Measurements from ENCODE around the gene GNAQ. TPM values are rescaled to one million over a fixed set of nuclear protein-coding genes. Genes with fewer than 3 reads are reported as not detected.

GNAQ gene
- polyA plus RNA-seq, 1 donor (not counting 4 experiments of a cell fraction or from before 2014, with no cell fraction given) = 64.3 TPM

- Histone ChIP-seq H3K4me1 (ENCODE audit: control insufficient read depth, extremely low read depth, insufficient read depth, low read length) (peaks cover 17% of the 10 kb centered on the region), H2AFZ (ENCODE audit: control insufficient read depth, low read length) (no peak overlapping the region), H3K27ac (ENCODE audit: control insufficient read depth, insufficient read depth, low read length) (no peak overlapping the region), H3K36me3 (ENCODE audit: control insufficient read depth in 2 of 2, extremely low read depth in 1 of 2, insufficient read depth in 2 of 2, low read length in 2 of 2) (peaks cover 0 to 2% of the 10 kb centered on the region in 2 experiments), H3K9me3 (ENCODE audit: control insufficient read depth, low read depth, low read length) (no peaks in the 10 kb centered on the region), H3K79me2 (ENCODE audit: control insufficient read depth, insufficient read depth, low read length) (peaks cover 17% of the 10 kb centered on the region), H3K4me3 (ENCODE audit: control insufficient read depth in 2 of 3, extremely low read depth in 1 of 3, insufficient read depth in 2 of 3, low read depth in 1 of 3, low read length in 3 of 3) (no peak overlapping the region), H3K9ac (ENCODE audit: control insufficient read depth, extremely low read depth, insufficient read depth, low read length) (no peak overlapping the region), H3K4me2 (ENCODE audit: control insufficient read depth, extremely low read depth, insufficient read depth, low read depth, low read length) (no peak overlapping the region), H3K27me3 (ENCODE audit: control insufficient read depth, extremely low read depth, insufficient read depth, low read length) (no peaks in the 10 kb centered on the region), H4K20me1 (ENCODE audit: control insufficient read depth, extremely low read depth, insufficient read depth, low read length) (no peaks in the 10 kb centered on the region), H3K9me1 (ENCODE audit: control insufficient read depth, extremely low read depth, insufficient read depth, low read length) (no peaks in the 10 kb centered on the region)
- dilution Hi-C loops (cut with MboI; ENCODE audit: extremely low pct_ligation_motif_present, low sequenced_read_pairs) = no loop called here
- TF ChIP-seq EZH2 (IDR thresholded peaks at IDR 0.05; ENCODE audit: low read length) (no peak), CTCF (optimal IDR thresholded peaks at IDR 0.05 in 1 of 3, IDR thresholded peaks at IDR 0.05 in 1 of 3, conservative IDR thresholded peaks at IDR 0.05 in 1 of 3; ENCODE audit: extremely low read depth in 1 of 3, insufficient read depth in 2 of 3, low read length in 3 of 3) (no peak)
- no peak for FAIRE-seq
- DNase-seq (ENCODE audit: low read depth, low spot score) = no peak
Observed at GRCh38 chr9:77909306-77909705, 122.3 kb downstream of the GNAQ start.

DNA sequence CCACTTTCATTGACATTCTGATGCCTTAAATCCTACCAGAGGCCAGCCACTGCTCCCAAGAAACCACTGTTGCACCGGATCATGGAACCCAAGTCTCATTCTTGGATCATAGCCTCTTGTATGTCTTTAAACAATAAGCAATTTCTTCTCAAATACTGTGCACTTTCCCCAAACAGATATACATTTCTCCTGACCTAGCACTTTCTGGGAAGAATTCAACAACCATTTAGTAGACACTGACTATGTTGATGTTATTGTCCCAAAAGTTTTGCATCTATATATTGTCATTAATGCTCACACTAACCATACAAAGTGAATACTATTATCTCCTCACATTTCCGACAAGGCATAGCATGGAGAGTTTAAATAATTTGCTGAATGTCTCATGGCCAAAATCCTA lies 123.3 kb downstream of the GNAQ start:
- no peaks in the 10 kb centered on the region for H3K27me3 ChIP-seq (ENCODE audit: control insufficient read depth, extremely low read depth, insufficient read depth, low read length)
- peaks cover 0 to 2% of the 10 kb centered on the region in 2 experiments for H3K36me3 ChIP-seq (ENCODE audit: control insufficient read depth in 2 of 2, extremely low read depth in 1 of 2, insufficient read depth in 2 of 2, low read length in 2 of 2)
- H3K9me1 ChIP-seq (ENCODE audit: control insufficient read depth, extremely low read depth, insufficient read depth, low read length) = no peaks in the 10 kb centered on the region
- H3K27ac ChIP-seq (ENCODE audit: control insufficient read depth, insufficient read depth, low read length) = no peak overlapping the region
- H3K4me1 ChIP-seq (ENCODE audit: control insufficient read depth, extremely low read depth, insufficient read depth, low read length) = peaks cover 21% of the 10 kb centered on the region
- H2AFZ ChIP-seq (ENCODE audit: control insufficient read depth, low read length) = no peak overlapping the region
- no peak for TF ChIP-seq EZH2 (IDR thresholded peaks at IDR 0.05; ENCODE audit: low read length)
- TF ChIP-seq CTCF (optimal IDR thresholded peaks at IDR 0.05 in 1 of 3, IDR thresholded peaks at IDR 0.05 in 1 of 3, conservative IDR thresholded peaks at IDR 0.05 in 1 of 3; ENCODE audit: extremely low read depth in 1 of 3, insufficient read depth in 2 of 3, low read length in 3 of 3) = no peak
- no peak overlapping the region for H3K4me2 ChIP-seq (ENCODE audit: control insufficient read depth, extremely low read depth, insufficient read depth, low read depth, low read length)
- H3K9me3 ChIP-seq (ENCODE audit: control insufficient read depth, low read depth, low read length) = no peaks in the 10 kb centered on the region
- H4K20me1 ChIP-seq (ENCODE audit: control insufficient read depth, extremely low read depth, insufficient read depth, low read length) = no peaks in the 10 kb centered on the region
- no peak overlapping the region for H3K9ac ChIP-seq (ENCODE audit: control insufficient read depth, extremely low read depth, insufficient read depth, low read length)
- FAIRE-seq (no peak), DNase-seq (ENCODE audit: low read depth, low spot score) (no peak)
- dilution Hi-C loops (cut with MboI; ENCODE audit: extremely low pct_ligation_motif_present, low sequenced_read_pairs) = no loop called here
- peaks cover 15% of the 10 kb centered on the region for H3K79me2 ChIP-seq (ENCODE audit: control insufficient read depth, insufficient read depth, low read length)
- H3K4me3 ChIP-seq (ENCODE audit: control insufficient read depth in 2 of 3, extremely low read depth in 1 of 3, insufficient read depth in 2 of 3, low read depth in 1 of 3, low read length in 3 of 3) = no peak overlapping the region

All from keratinocyte (primary cell).